Measurements from ENCODE around the gene PDE10A.

DNA sequence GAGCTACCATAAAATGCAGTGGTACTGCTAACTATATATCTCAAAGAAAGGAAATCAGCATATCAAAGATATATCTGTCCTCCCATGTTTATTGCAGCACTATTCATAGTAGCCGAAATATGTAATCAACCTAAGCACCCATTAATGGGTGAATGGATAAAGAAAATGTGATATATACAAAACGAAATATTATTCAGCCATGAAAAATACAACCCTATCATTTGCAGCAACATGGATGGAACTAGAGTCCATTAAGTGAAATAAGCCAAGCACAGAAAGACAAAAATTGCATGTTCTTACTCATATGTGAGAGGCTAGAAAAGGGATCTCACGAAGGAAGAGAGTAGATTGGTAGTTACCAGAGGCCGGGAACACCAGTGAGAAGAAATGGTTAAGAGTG, 126.1 kb downstream of the PDE10A start:
- TF ChIP-seq, protein P1, sequence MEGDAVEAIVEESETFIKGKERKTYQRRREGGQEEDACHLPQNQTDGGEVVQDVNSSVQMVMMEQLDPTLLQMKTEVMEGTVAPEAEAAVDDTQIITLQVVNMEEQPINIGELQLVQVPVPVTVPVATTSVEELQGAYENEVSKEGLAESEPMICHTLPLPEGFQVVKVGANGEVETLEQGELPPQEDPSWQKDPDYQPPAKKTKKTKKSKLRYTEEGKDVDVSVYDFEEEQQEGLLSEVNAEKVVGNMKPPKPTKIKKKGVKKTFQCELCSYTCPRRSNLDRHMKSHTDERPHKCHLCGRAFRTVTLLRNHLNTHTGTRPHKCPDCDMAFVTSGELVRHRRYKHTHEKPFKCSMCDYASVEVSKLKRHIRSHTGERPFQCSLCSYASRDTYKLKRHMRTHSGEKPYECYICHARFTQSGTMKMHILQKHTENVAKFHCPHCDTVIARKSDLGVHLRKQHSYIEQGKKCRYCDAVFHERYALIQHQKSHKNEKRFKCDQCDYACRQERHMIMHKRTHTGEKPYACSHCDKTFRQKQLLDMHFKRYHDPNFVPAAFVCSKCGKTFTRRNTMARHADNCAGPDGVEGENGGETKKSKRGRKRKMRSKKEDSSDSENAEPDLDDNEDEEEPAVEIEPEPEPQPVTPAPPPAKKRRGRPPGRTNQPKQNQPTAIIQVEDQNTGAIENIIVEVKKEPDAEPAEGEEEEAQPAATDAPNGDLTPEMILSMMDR (IDR thresholded peaks at IDR 0.05) = no peak
- no peak for TF ChIP-seq POLR2A (IDR thresholded peaks at IDR 0.05)
- no peak for TF ChIP-seq EP300 (IDR thresholded peaks at IDR 0.05)

All from sigmoid colon (tissue), 4 donors.